NT2/D1 (cell line): ENCODE results near the gene SERPINA1.

Source experiments
- DNase-seq: peaks from one replicate; pipeline ENCODE4 v3.0.0-alpha.2; 2011; ENCODE audit warnings: low read depth, low spot score
- H3K27me3 ChIP-seq: 2 replicates; pipeline ENCODE4 v1.6.0; 2011; ENCODE audit warnings: mild to moderate bottlenecking; ENCODE audit not compliant: insufficient read length, insufficient read depth
- H3K36me3 ChIP-seq: 2 replicates; pipeline ENCODE4 v1.6.1; 2011; ENCODE audit warnings: mild to moderate bottlenecking, low read length, mixed read lengths; ENCODE audit not compliant: insufficient read depth, insufficient read length
- H3K4me1 ChIP-seq: 2 replicates; pipeline ENCODE4 v1.5.1; 2011; ENCODE audit not compliant: insufficient read depth, insufficient read length
- H3K4me3 ChIP-seq: 2 replicates; pipeline ENCODE4 v1.5.1; 2011; ENCODE audit warnings: low read depth; ENCODE audit not compliant: insufficient read length
- H3K9ac ChIP-seq: 2 replicates; pipeline ENCODE4 v1.6.0; 2011; ENCODE audit warnings: low read depth; ENCODE audit not compliant: insufficient read length
- H3K9me3 ChIP-seq: 2 replicates; pipeline ENCODE4 v1.5.1; 2011; ENCODE audit warnings: mild to moderate bottlenecking, low read length; ENCODE audit not compliant: insufficient read depth
- SUZ12 ChIP-seq: IDR thresholded peaks from 2 replicates; pipeline ENCODE4 v1.6.1; 2011; ENCODE audit not compliant: insufficient read length, insufficient read depth; ENCODE audit errors: extremely low read depth
- YY1 ChIP-seq: IDR thresholded peaks from 2 replicates; pipeline ENCODE4 v1.6.1; 2011; ENCODE audit not compliant: insufficient read length, insufficient read depth
- ZNF274 ChIP-seq: IDR thresholded peaks from 2 replicates; pipeline ENCODE4 v1.6.1; 2011; ENCODE audit warnings: mild to moderate bottlenecking, low read depth, low read length

The SERPINA1 gene

GRCh38 chr14:94345344-94346064, 42.9 kb downstream of the SERPINA1 start:
- Histone ChIP-seq H3K27me3 (no peaks in the 10 kb centered on the region), H3K4me3 (no peak overlapping the region), H3K9me3 (no peaks in the 10 kb centered on the region), H3K4me1 (peaks cover 2% of the 10 kb centered on the region), H3K9ac (no peak overlapping the region), H3K36me3 (no peaks in the 10 kb centered on the region)
- no peak for DNase-seq
- TF ChIP-seq SUZ12 (no peak), YY1 (no peak), ZNF274 (no peak)

- no peak for TF ChIP-seq ZNF274
- TF ChIP-seq SUZ12, result no peak
- no peak for TF ChIP-seq YY1
- Histone ChIP-seq H3K27me3 (no peaks in the 10 kb centered on the region), H3K36me3 (no peaks in the 10 kb centered on the region), H3K4me1 (peaks cover 2% of the 10 kb centered on the region), H3K4me3 (no peak overlapping the region), H3K9ac (no peak overlapping the region), H3K9me3 (no peaks in the 10 kb centered on the region)
- no peak for DNase-seq
Observed at GRCh38 chr14:94344389-94344788, 44.0 kb downstream of the SERPINA1 start.

DNA sequence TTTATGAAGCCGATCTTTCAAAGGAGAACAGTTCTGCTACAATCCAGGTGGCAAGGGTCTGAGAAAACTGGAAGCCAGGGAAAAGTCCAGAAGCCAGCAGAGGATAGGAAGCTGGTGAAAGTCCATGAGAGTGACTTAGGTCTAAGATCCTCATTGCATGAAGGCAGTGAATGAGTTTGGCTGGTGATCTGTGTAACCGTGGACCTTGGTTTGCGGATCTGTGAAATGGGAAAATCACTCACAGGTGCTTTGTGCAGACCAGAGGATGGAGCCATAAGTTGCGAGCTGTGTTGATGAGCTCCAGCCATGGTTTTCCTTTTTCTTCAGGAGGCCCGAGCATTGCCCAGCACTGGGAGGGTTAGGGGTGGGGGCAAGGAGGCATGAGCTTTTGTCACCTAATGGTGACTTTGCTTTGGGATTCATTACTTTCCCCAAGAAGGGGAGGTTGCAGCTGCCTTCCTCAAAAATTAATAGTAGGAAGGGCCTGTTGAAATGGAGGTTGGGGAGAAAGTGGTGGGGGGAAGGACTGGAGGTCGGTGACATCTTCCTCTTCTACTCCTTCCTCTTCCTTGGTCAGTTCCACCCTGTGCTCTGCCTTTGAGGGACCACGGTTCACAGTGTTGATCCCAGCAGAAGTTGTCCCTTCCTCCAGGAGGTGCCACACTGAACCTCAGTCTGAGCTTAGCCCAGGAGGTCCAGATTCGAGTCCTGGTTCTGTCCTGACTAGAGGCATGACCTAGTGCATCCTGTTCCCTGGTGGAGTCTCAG, 45.0 kb downstream of the SERPINA1 start:
- DNase-seq, result no peak
- H3K9ac ChIP-seq, result no peak overlapping the region
- no peaks in the 10 kb centered on the region for H3K9me3 ChIP-seq
- no peaks in the 10 kb centered on the region for H3K27me3 ChIP-seq
- TF ChIP-seq SUZ12 (no peak), ZNF274 (no peak), YY1 (no peak)
- H3K4me3 ChIP-seq, result no peak overlapping the region
- peaks cover 2% of the 10 kb centered on the region for H3K4me1 ChIP-seq
- H3K36me3 ChIP-seq, result no peaks in the 10 kb centered on the region

- Histone ChIP-seq H3K27me3 (no peaks in the 10 kb centered on the region), H3K4me1 (peaks cover 2% of the 10 kb centered on the region), H3K36me3 (no peaks in the 10 kb centered on the region), H3K4me3 (no peak overlapping the region), H3K9me3 (no peaks in the 10 kb centered on the region), H3K9ac (no peak overlapping the region)
- no peak for TF ChIP-seq SUZ12
- no peak for TF ChIP-seq YY1
- no peak for TF ChIP-seq ZNF274
- DNase-seq, result no peak
Observed at GRCh38 chr14:94342334-94342934, 46.0 kb downstream of the SERPINA1 start.

GRCh38 chr14:94341656-94342333, 46.6 kb downstream of the SERPINA1 start:
- H3K9me3 ChIP-seq, result no peaks in the 10 kb centered on the region
- peaks cover 2% of the 10 kb centered on the region for H3K4me1 ChIP-seq
- H3K4me3 ChIP-seq, result no peak overlapping the region
- no peak overlapping the region for H3K9ac ChIP-seq
- DNase-seq, result no peak
- H3K27me3 ChIP-seq, result no peaks in the 10 kb centered on the region
- TF ChIP-seq YY1 (no peak), SUZ12 (no peak), ZNF274 (no peak)
- H3K36me3 ChIP-seq, result no peaks in the 10 kb centered on the region

- no peak overlapping the region for H3K9ac ChIP-seq
- TF ChIP-seq ZNF274 (no peak), SUZ12 (no peak), YY1 (no peak)
- no peak overlapping the region for H3K4me3 ChIP-seq
- H3K36me3 ChIP-seq, result no peaks in the 10 kb centered on the region
- no peaks in the 10 kb centered on the region for H3K9me3 ChIP-seq
- no peak for DNase-seq
- H3K27me3 ChIP-seq, result no peaks in the 10 kb centered on the region
- H3K4me1 ChIP-seq, result peaks cover 2% of the 10 kb centered on the region
Observed at GRCh38 chr14:94340533-94340932, 47.9 kb downstream of the SERPINA1 start.
